Pancreas (tissue), 10 donors: ENCODE data around the gene LRRC46. TPM values are rescaled to one million over a fixed set of nuclear protein-coding genes. Genes with fewer than 3 reads are reported as not detected.

Source experiments
- ATAC-seq, 4 donors: fragments of 200-7000 bp; cut with Tn5 transposase; one replicate each; pipeline versions ENCODE4 v1.8.0 to v1.9.1; 2020; ENCODE audit warnings: mild to moderate bottlenecking in 4 of 4, moderate library complexity in 4 of 4
- DNase-seq, 6 donors: peaks; one replicate each; pipeline ENCODE4 v3.0.0-alpha.2; 2020
- FAIRE-seq: peaks from 2 replicates; lab custom pipeline; 2012; peaks lifted over from hg19 to GRCh38; lab: Jason Lieb, UNC
- H3K27ac ChIP-seq, 4 donors: fragments of 200-600 bp; sonication (generic); 1 replicate in 3 of 4; 2 replicates in 1 of 4; pipeline versions ENCODE4 v1.5.0 to v1.8.0; 2020
- H3K27me3 ChIP-seq, 4 donors: fragments of 200-600 bp; one replicate each; pipeline ENCODE4 v1.8.0; 2021
- H3K36me3 ChIP-seq, 3 donors: fragments of 200-600 bp; sonication (generic) in 1 of 3; one replicate each; pipeline versions ENCODE4 v1.5.0 to v1.8.0; 2020 to 2021
- H3K4me1 ChIP-seq, 3 donors: fragments of 200-600 bp; one replicate each; pipeline ENCODE4 v1.8.0; 2021
- H3K4me3 ChIP-seq, 4 donors: fragments of 200-600 bp; sonication (generic) in 2 of 4; one replicate each; pipeline versions ENCODE4 v1.5.0 to v1.8.0; 2020 to 2021
- H3K9me3 ChIP-seq, 4 donors: fragments of 200-600 bp; one replicate each; pipeline ENCODE4 v1.8.0; 2021
- WGBS, 2 donors: extraction: QIAGEN DNeasy Blood & Tissue Kit; methylation state at CpG; one replicate each; pipeline ENCODE4 v1.1.7; 2013; 5-methylcytosine and 5-hydroxymethylcytosine counted together
- intact Hi-C, 3 donors: fragments of 100-400 bp; cut with DNase I; formaldehyde crosslinking; loops; one replicate each; pipeline versions ENCODE4 v1.11.1 to v1.14.2; 2022
- polyA plus RNA-seq, 2 donors: library from polyadenylated mRNA; stranded (reverse); fragments of 200-250 nt; gene quantifications; one replicate each; pipeline ENCODE4 v1.2.3, GENCODE V29; 2013
- total RNA-seq, 6 donors: library from RNA; stranded (reverse); fragmentation: NEBNext Ultra II Directional in 4 of 6; extraction: Animal tissue kit (Norgen Biotek cat#: 25700) in 4 of 6; gene quantifications; one replicate each; pipeline versions ENCODE4 v1.2.1 to v1.2.4, GENCODE V29; 2021 to 2023
- TF ChIP-seq, protein P1 (sequence below), 4 donors: fragments of 200-600 bp; sonication (generic) in 3 of 4; IDR thresholded peaks; one replicate each; pipeline versions ENCODE4 v1.5.0 to v1.8.0; 2021; ENCODE audit warnings: antibody characterized with exemption in 4 of 4
- donor health status: healthy with polysubstance abuse.
- donor health status: DM: no; HTN: no; CAD: no; lungs with moderate emphysema.
- donor health status: DM: no; HTN: no; CAD: no.
- donor health status: control.
- donor health status: control.
- donor health status: Bipolar disorder and iron deficiency.
- donor health status: DM: yes; HTN: yes; CAD: no.
- donor health status: DM: no; HTN: no; CAD: no.
- donor health status: DM: no; HTN: no; CAD: no.
- donor health status: DM: yes; HTN: yes; CAD: no.

LRRC46 gene
- total and polyA plus RNA-seq, 8 donors, result 0.14 to 1.8 (median 0.47) TPM

GRCh38 chr17:47882247-47882646, 50.8 kb downstream of the LRRC46 start:
- WGBS, 2 donors, result 51 to 56% methylated on average over 7 of the region's 7 CpGs

DNA sequence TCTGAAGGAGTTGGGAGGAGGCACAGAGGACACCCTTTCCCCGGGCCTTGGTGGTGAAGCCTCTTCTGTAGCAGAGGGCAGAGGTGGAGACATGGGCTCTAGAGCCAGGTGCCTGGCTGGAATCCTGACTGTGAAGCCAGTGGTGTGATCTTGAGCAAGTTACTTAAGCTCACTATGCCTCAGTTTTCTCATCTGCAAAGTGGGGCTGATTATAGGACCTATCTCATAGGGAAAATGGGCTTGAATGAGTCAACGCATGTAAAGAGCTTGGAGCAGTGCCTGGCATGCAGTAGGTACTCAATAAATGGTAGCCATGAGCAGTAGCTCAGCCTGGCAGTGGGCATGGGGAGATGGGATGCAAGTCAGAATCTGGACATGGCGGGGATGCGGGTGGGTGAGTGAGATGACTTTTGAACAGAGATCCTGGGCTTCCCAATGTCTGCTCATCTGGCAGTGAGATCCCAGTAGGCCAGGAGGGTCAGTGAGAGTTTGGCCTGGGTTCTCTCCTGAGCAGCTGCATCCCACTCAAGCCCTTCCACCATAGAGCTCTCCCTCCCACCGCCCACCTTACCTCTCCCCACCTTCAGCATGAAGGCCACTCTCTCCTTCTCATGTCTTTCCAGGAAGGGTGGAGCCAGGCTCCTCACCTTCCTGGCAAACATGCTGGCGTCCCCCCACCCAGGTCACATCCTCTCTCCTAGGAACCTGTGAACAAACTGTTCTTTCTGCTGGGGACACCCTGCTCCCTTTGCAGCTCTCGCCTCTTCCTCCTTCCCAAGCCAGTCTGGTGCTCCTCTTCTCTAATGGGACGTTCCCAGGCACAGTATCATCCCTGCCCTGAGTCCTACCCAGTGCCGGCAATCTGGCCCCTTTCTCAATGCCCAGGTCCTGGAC, 51.5 kb downstream of the LRRC46 start:
- ATAC-seq, result no peak
- WGBS, 2 donors, result 78 to 80% methylated on average over 9 of the region's 9 CpGs
- H3K9me3 ChIP-seq, result no peaks in the 10 kb centered on the region

More at GRCh38 chr17:47882247-47882646, 50.8 kb downstream of the LRRC46 start:
- TF ChIP-seq, protein P1, sequence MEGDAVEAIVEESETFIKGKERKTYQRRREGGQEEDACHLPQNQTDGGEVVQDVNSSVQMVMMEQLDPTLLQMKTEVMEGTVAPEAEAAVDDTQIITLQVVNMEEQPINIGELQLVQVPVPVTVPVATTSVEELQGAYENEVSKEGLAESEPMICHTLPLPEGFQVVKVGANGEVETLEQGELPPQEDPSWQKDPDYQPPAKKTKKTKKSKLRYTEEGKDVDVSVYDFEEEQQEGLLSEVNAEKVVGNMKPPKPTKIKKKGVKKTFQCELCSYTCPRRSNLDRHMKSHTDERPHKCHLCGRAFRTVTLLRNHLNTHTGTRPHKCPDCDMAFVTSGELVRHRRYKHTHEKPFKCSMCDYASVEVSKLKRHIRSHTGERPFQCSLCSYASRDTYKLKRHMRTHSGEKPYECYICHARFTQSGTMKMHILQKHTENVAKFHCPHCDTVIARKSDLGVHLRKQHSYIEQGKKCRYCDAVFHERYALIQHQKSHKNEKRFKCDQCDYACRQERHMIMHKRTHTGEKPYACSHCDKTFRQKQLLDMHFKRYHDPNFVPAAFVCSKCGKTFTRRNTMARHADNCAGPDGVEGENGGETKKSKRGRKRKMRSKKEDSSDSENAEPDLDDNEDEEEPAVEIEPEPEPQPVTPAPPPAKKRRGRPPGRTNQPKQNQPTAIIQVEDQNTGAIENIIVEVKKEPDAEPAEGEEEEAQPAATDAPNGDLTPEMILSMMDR (IDR thresholded peaks at IDR 0.05), result no peak
- Histone ChIP-seq H3K4me3 (no peak overlapping the region), H3K9me3 (no peaks in the 10 kb centered on the region), H3K27ac (no peak overlapping the region), H3K27me3 (no peaks in the 10 kb centered on the region), H3K4me1 (no peaks in the 10 kb centered on the region), H3K36me3 (no peaks in the 10 kb centered on the region)
- no peak for FAIRE-seq
- peak in 3 of 4 donors; percentile 39 to 40 (median 40) for ATAC-seq
- no peak for DNase-seq
- intact Hi-C loops, result no loop called here

GRCh38 chr17:47883589-47884426, 52.3 kb downstream of the LRRC46 start:
- H3K27ac ChIP-seq, result no peak overlapping the region
- no peaks in the 10 kb centered on the region for H3K4me1 ChIP-seq
- H3K36me3 ChIP-seq, result no peaks in the 10 kb centered on the region
- H3K4me3 ChIP-seq, result no peak overlapping the region
- no peaks in the 10 kb centered on the region for H3K27me3 ChIP-seq
- no peaks in the 10 kb centered on the region for H3K9me3 ChIP-seq
- ATAC-seq, result peak in 1 of 4 donors; percentile 19
- FAIRE-seq, result no peak
- TF ChIP-seq, protein P1 (IDR thresholded peaks at IDR 0.05), result no peak
- 66% methylated on average over 9 of the region's 9 CpGs for WGBS, 2 donors
- intact Hi-C loops, result no loop called here
- DNase-seq, result no peak

More for the DNA sequence above, 51.5 kb downstream of the LRRC46 start:
- H3K27ac ChIP-seq, result no peak overlapping the region
- TF ChIP-seq, protein P1 (IDR thresholded peaks at IDR 0.05), result no peak
- H3K4me3 ChIP-seq, result no peak overlapping the region
- H3K27me3 ChIP-seq, result no peaks in the 10 kb centered on the region
- FAIRE-seq (no peak), DNase-seq (no peak)
- intact Hi-C loops, result no loop called here
- no peaks in the 10 kb centered on the region for H3K4me1 ChIP-seq
- H3K36me3 ChIP-seq, result no peaks in the 10 kb centered on the region

DNA sequence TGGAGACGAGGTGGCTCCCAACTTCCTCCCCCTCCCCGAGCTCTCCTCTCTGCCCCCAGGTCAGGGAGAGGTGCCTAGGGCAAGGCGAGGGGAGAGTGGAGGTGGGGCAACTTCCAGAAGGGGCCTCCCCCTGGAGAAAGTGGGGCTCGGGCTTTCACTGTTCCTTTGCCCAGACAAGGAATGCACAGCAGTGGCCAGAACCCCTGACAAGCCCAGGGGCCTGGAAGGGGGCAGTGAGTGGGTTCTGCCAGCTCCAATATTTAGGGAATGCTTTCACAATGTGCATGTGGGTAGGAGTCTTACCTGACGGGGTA, 52.9 kb downstream of the LRRC46 start:
- TF ChIP-seq, protein P1 (IDR thresholded peaks at IDR 0.05), result no peak
- no peak overlapping the region for H3K27ac ChIP-seq
- H3K4me1 ChIP-seq, result no peaks in the 10 kb centered on the region
- no peaks in the 10 kb centered on the region for H3K36me3 ChIP-seq
- no peak for ATAC-seq
- intact Hi-C loops, result no loop called here
- H3K27me3 ChIP-seq, result no peaks in the 10 kb centered on the region
- DNase-seq, result no peak
- FAIRE-seq, result no peak
- no peak overlapping the region for H3K4me3 ChIP-seq
- no peaks in the 10 kb centered on the region for H3K9me3 ChIP-seq
- WGBS, 2 donors, result 43 to 44% methylated on average over 5 of the region's 5 CpGs
